Aorta (tissue), 5 donors: Measurements from ENCODE around the gene ZMIZ1. TPM values are rescaled to one million over a fixed set of nuclear protein-coding genes. Genes with fewer than 3 reads are reported as not detected.

Experiments
- ATAC-seq: fragments of 200-7000 bp; cut with Tn5 transposase; one replicate; pipeline ENCODE4 v1.9.1; 2022; ENCODE audit warnings: moderate library complexity; ENCODE audit not compliant: low FRiP score
- DNase-seq, 2 donors: peaks; one replicate each; pipeline ENCODE4 v3.0.0-alpha.2; 2020
- H3K27ac ChIP-seq, 2 donors: one replicate each; pipeline ENCODE4 v1.5.1; 2013; ENCODE audit warnings: low read length in 2 of 2, mild to moderate bottlenecking in 2 of 2, moderate library complexity in 2 of 2, control low read depth in 1 of 2, inconsistent platforms in 1 of 2, low read depth in 1 of 2
- H3K27me3 ChIP-seq, 2 donors: one replicate each; pipeline ENCODE4 v1.6.1; 2013; ENCODE audit warnings: control low read depth in 1 of 2, low read length in 1 of 2, mild to moderate bottlenecking in 1 of 2, moderate library complexity in 1 of 2; ENCODE audit not compliant: insufficient read depth in 2 of 2, control insufficient read depth in 1 of 2
- H3K36me3 ChIP-seq, 2 donors: one replicate each; pipeline ENCODE4 v1.6.1; 2013; ENCODE audit warnings: control low read depth in 1 of 2, low read length in 1 of 2, mild to moderate bottlenecking in 1 of 2; ENCODE audit not compliant: insufficient read depth in 2 of 2, control insufficient read depth in 1 of 2
- H3K4me1 ChIP-seq, 2 donors: one replicate each; pipeline ENCODE4 v1.6.1; 2013; ENCODE audit warnings: low read length in 2 of 2, control low read depth in 1 of 2, mild to moderate bottlenecking in 1 of 2, moderate library complexity in 1 of 2; ENCODE audit not compliant: insufficient read depth in 2 of 2, control insufficient read depth in 1 of 2
- H3K4me3 ChIP-seq, 2 donors: one replicate each; pipeline ENCODE4 v1.5.1; 2013; ENCODE audit warnings: low read length in 2 of 2, control low read depth in 1 of 2, mild to moderate bottlenecking in 1 of 2
- H3K9me3 ChIP-seq: one replicate; pipeline ENCODE4 v1.6.1; 2013; ENCODE audit warnings: mild to moderate bottlenecking, low read length; ENCODE audit not compliant: control insufficient read depth
- WGBS, 2 donors: extraction: QIAGEN DNeasy Blood & Tissue Kit; methylation state at CpG; one replicate each; pipeline ENCODE4 v1.1.7; 2013; 5-methylcytosine and 5-hydroxymethylcytosine counted together
- intact Hi-C, 2 donors: fragments of 100-400 bp; cut with DNase I; formaldehyde crosslinking; loops; one replicate each; pipeline versions ENCODE4 v1.14.2 to v1.15.0; 2022
- polyA plus RNA-seq, 2 donors: library from polyadenylated mRNA; stranded (reverse); fragments of 200-250 nt; gene quantifications; one replicate each; pipeline ENCODE4 v1.2.3, GENCODE V29; 2013
- total RNA-seq, 2 donors: library from RNA; stranded (reverse); fragmentation: NEBNext Ultra II Directional; extraction: Animal tissue kit (Norgen Biotek cat#: 25700); gene quantifications; one replicate each; pipeline ENCODE4 v1.2.1, GENCODE V29; 2021
- donor health status: healthy with polysubstance abuse.
- donor health status: Bipolar disorder and iron deficiency.
- donor health status: DM: no; HTN: no; CAD: no.
- donor health status: DM: no; HTN: no; CAD: no.
- donor health status: DM: yes; HTN: yes; CAD: no.

ZMIZ1 gene
- total and polyA plus RNA-seq, 4 donors = 7.8 to 84.1 (median 28.2) TPM

DNA sequence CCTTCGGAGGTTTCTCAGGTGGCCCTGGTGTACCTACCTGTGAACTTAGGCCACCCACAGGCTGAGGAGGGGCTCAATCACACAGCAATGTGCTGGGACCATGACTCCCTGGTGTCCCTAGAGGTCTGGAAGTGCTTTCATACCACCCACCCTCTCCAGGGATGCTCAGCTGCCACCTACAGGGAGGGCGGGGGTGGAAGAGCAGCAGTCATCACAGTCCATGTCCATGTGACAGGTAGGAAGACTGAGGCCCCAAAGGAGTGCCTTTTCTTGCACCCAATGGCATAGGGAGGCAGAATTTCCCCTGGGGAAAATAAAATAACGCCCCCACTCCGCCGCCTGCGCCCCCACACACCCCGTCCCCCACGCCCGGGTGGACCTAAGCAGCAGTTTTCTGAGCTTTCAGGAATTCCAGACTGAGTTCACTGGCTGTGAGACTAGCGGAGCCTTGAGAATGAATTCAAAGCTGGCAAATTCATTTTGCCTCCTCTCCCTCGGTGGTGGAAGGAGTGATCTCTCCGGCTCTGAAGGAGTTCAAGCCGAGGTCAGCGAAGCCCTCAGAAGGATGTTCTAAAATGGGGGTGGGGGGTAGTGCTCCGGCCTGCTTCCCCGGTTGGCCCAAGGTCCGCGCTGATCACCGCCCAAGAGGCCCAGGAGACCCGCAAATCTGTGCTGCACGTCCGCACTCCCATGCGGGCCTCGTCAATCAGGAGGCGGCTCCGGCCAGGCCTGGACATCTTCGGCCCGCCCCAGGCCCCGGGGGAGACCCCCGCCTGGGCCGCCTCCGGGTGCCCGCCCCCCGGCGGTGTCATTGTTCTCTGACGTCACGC is 2.1 kb upstream of the ZMIZ1 start:
- H3K4me1 ChIP-seq = no peaks in the 10 kb centered on the region
- H3K36me3 ChIP-seq = no peaks in the 10 kb centered on the region
- intact Hi-C loops = loop anchor here (5.0 to 10.0 kb wide), 4 partner anchors 94 to 854 kb away; no protein-coding TSS in a partner anchor
- H3K4me3 ChIP-seq = peak overlapping the region; percentile 43 to 50
- no peaks in the 10 kb centered on the region for H3K9me3 ChIP-seq
- ATAC-seq (peak; percentile 27), DNase-seq (peak in 1 of 2 donors; percentile 74)
- H3K27ac ChIP-seq = peak overlapping the region in 1 of 2 donors; percentile 2
- no peaks in the 10 kb centered on the region for H3K27me3 ChIP-seq
- 9% methylated on average over 33 to 37 of the region's 37 CpGs for WGBS, 2 donors

DNA sequence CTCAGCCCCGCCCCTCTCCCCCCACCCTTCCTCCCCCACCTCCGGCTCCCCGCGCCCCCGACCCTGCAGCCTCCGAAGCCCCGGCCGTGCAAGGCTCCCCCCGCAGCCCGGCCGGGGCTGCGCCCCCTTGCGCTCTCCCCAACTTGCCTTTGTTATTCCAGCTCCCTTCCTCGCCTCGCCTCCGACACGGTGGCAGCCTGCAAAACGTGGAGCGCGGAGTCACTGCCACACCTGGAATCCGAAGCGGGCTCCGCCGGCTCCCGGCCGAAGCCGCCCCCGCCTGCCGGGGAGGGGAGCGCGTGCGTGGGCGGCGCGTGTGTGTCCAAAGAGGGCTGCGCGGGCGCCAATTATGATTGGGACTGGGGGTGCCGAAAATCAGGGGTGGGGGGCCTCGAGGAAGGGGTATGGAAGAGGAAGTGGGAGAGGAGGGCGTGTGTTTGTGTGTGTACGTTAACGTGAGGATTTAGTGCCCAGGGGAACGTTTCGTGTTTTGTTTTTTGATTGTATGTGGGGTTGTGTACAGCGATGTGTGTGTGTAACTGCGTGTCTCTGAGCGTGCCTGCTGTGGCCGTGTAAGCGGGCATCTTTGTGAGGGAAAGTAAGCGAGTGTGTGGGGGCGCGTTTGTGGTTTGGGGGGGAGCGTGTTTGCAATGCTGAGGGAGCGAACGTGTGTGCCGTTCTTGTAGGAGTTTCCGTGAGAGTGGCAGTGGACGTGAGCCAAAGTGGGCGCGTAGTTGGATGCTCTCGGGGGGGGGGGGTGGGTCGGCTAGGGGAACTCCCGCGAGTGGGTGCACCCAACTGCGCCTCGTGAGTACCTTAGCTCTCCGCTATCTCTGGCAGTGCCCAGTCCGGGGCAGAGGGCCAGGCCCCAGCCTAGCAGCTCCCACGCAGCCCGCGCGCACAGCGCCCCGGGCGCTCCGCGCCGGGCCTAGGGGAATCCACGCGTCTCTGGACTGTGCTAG is 1.2 kb upstream of the ZMIZ1 start:
- ATAC-seq (peak; percentile 56), DNase-seq (peak; percentile 92 to 96)
- H3K36me3 ChIP-seq = no peaks in the 10 kb centered on the region
- H3K4me1 ChIP-seq = peaks cover 0 to 2% of the 10 kb centered on the region in 2 donors
- intact Hi-C loops = loop anchor here (1.0 to 10.0 kb wide), 6 partner anchors 95 to 855 kb away; no protein-coding TSS in a partner anchor
- 0 to 1% methylated on average over 68 to 81 of the region's 81 CpGs for WGBS, 2 donors
- peak overlapping the region in 1 of 2 donors; percentile 80 for H3K27ac ChIP-seq
- H3K4me3 ChIP-seq = peak overlapping the region; percentile 43 to 50
- H3K9me3 ChIP-seq = no peaks in the 10 kb centered on the region
- no peaks in the 10 kb centered on the region for H3K27me3 ChIP-seq

DNA sequence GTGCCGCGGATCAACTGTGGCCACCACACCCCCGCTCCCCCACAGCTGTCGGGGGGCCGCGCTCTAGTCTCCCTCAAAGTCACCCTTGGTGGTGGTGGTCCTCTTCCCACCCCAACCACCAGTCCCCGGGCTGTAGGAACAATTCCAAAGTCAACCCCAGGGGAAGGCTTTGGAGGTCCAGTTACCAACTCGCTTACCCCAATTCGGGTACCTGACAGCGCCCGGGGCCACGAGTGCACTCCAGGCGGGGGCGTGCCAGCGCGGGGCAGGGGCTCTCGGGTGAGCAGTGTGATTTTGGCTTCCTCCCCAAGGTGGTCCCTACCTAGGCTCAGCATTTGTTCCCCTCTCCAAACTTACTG is 584 bp upstream of the ZMIZ1 start:
- DNase-seq = peak in 1 of 2 donors; percentile 80
- ATAC-seq = no peak
- H3K4me3 ChIP-seq = peak overlapping the region; percentile 23 to 35
- H3K36me3 ChIP-seq = no peaks in the 10 kb centered on the region
- peak overlapping the region; percentile 73 to 80 for H3K27ac ChIP-seq
- H3K9me3 ChIP-seq = no peaks in the 10 kb centered on the region
- WGBS, 2 donors = 1 to 2% methylated on average over 17 of the region's 17 CpGs
- intact Hi-C loops = loop anchor here (1.0 to 10.0 kb wide), 6 partner anchors 96 to 856 kb away; no protein-coding TSS in a partner anchor
- no peaks in the 10 kb centered on the region for H3K27me3 ChIP-seq
- H3K4me1 ChIP-seq = peaks cover 0 to 2% of the 10 kb centered on the region in 2 donors

DNA sequence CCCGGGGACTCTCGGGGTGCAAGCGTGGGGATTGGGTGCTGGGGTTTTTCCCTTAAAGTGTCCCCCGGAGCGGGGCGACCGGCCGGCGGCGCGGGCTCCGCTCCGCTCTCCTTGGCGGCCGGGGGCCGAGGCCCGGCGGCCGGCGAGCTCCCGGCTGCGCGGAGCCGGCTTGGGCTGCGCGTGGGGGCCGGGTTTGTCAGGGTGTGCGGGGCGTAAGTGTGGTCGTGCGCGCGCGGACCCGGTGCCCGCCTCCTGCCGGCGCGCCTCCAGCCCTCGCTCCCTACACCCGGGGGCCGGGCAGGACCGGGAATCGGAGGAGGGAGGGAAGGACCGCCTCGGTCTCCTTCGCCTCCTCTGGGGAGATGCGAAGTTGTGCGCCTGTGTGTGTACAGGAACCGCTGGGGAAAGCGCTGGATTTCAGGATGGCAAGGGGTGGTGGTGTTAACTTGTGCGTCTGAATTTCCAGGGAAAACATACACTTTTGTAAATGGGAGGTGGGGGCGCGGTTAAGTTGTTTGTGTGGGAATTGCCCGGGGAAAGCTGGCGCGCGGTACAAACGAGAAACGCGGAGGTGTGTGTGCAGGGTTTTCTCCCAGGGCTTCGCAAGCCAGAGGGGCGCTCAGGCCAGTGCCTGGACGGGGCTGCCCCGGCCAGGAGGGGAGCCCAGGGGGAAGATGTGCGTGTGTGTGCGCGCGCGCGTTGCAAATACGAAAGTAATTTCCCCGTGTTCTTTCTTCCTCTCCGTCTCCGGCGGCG is 737 bp downstream of the ZMIZ1 start:
- Histone ChIP-seq H3K9me3 (no peaks in the 10 kb centered on the region), H3K4me1 (peaks cover 0 to 2% of the 10 kb centered on the region in 2 donors), H3K27me3 (no peaks in the 10 kb centered on the region), H3K27ac (peak overlapping the region; percentile 57 to 94), H3K36me3 (no peaks in the 10 kb centered on the region), H3K4me3 (peak overlapping the region; percentile 88 to 97)
- intact Hi-C loops = loop anchor here (2.0 to 10.0 kb wide), 10 partner anchors 33 to 857 kb away; no protein-coding TSS in a partner anchor
- 0 to 1% methylated on average over 56 to 77 of the region's 77 CpGs for WGBS, 2 donors
- DNase-seq = peak; percentile 81 to 85
- peak; percentile 1 for ATAC-seq

DNA sequence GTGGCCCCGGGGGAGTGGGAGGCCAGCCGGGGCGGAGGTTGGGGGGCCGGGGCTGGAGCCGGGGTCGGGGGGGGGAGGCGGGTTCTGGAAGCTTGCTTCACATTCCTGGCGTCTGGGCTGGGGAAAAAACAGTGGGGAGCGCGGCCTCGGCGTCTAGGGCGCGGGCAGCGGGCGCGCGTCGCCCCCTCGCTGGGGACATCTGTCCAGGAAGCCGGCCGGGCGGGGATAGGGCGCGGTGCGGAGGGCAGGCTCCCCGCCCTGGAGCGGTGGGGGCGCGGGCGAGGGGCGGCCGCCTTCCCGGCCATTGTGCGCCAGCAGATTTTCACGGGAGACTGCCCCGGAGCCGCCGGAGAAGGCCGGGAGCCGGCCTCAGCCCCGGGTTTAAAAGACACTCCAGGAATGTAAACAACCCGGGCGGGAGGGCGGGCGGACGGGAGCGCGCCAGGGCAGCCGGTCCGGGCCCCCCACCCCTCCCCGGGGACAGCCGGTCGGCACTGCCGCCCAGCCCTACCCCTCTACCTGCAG is 1.4 kb downstream of the ZMIZ1 start:
- WGBS, 2 donors = 0 to 1% methylated on average over 34 to 55 of the region's 55 CpGs
- intact Hi-C loops = loop anchor here (2.0 to 5.0 kb wide), 5 partner anchors 33 to 107 kb away; no protein-coding TSS in a partner anchor
- H3K9me3 ChIP-seq = no peaks in the 10 kb centered on the region
- no peaks in the 10 kb centered on the region for H3K36me3 ChIP-seq
- no peaks in the 10 kb centered on the region for H3K27me3 ChIP-seq
- peak; percentile 70 to 85 for DNase-seq
- peak; percentile 0 for ATAC-seq
- H3K4me1 ChIP-seq = peaks cover 0 to 2% of the 10 kb centered on the region in 2 donors
- H3K27ac ChIP-seq = peak overlapping the region; percentile 57 to 97
- H3K4me3 ChIP-seq = peak overlapping the region; percentile 88 to 97

DNA sequence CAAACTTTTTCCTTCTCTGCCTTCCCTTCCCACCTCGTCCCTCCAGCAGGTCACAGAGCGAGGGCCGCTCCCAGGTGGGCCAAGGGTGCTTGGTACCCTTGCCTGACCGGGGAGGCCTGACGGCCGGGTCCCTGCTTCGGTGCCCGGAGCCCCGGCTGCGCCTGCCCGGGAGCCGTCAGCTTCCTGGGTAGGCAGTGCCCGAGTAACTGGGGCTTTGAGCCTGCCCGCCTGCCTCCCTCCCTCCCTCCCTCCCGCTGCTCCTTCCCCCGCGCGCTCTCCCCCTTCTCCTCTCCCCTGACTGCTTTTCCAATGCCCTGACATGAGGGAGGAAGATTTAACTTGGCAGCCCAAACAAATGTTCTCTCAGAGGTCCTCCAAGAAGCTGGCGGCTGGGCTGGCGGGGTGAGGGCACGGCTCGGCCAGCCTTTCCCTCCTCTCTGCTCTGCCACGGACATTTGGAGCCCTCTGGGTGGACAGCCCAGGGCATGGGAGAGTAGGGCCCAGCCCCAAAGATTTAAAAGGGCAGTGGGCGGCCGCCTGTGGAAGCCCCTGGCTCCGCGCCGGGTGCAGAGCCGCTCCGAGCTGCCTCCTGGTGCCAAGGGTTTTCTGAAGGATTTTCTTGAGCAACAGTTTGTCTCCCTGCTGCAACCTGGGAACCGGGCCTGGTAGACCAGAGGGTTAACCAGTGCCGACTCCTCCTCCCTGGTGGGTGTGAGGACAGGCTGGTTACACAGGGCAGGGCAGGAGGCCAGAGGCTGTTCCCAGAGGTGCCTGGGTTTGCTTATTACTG is 2.0 kb downstream of the ZMIZ1 start:
- Histone ChIP-seq H3K4me3 (peak overlapping the region; percentile 88 to 97), H3K4me1 (peaks cover 0 to 2% of the 10 kb centered on the region in 2 donors), H3K36me3 (no peaks in the 10 kb centered on the region)

DNA sequence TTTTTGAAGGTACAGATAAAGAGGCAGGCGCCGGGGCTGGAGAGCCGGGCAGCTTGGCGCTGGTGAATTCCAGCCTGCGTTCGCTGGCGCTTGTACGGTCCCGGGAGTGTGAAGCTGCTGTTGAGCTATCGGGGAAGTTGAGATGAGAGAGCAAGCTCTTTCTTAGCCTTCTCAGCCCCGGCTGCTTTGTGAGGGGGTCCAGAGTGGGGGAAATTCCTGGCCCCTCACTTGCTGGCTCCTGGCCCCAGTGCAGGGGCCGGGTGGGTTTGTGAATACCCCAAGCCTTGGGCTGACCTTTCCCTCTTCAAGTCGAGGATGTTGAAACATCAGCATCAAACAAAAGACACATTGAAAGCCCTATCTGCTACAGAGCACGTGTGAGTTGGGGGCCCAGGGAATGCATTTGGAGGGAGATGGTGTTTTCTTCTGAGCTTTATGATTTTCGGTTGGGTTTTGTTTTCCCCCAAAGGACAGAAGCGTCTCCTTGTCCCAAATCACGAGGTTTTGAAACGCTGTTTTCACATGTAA is 2.7 kb downstream of the ZMIZ1 start:
- H3K27ac ChIP-seq = peak overlapping the region; percentile 68 to 93
- intact Hi-C loops = loop anchor here (2.0 to 5.0 kb wide), 5 partner anchors 31 to 106 kb away; no protein-coding TSS in a partner anchor
- DNase-seq = no peak
- peak overlapping the region; percentile 54 to 97 for H3K4me3 ChIP-seq
- ATAC-seq = no peak
- WGBS, 2 donors = 2 to 3% methylated on average over 18 of the region's 18 CpGs
- H3K27me3 ChIP-seq = no peaks in the 10 kb centered on the region
- peaks cover 0 to 2% of the 10 kb centered on the region in 2 donors for H3K4me1 ChIP-seq
- H3K9me3 ChIP-seq = no peaks in the 10 kb centered on the region
- H3K36me3 ChIP-seq = no peaks in the 10 kb centered on the region

More for the DNA sequence above, 2.0 kb downstream of the ZMIZ1 start:
- peak; percentile 93 to 95 for DNase-seq
- Histone ChIP-seq H3K27me3 (no peaks in the 10 kb centered on the region), H3K9me3 (no peaks in the 10 kb centered on the region), H3K27ac (peak overlapping the region; percentile 57 to 97)
- intact Hi-C loops = loop anchor here (2.0 to 5.0 kb wide), 5 partner anchors 32 to 106 kb away; no protein-coding TSS in a partner anchor
- ATAC-seq = peak; percentile 71
- WGBS, 2 donors = 0 to 1% methylated on average over 32 of the region's 32 CpGs
